ENCODE results near the gene SAMD14.

- TF ChIP-seq POLR2A (IDR thresholded peaks at IDR 0.05; ENCODE audit: low read length) (no peak), GATA1 (IDR thresholded peaks at IDR 0.05; ENCODE audit: low read depth, low read length) (no peak)
Measured at GRCh38 chr17:50155115-50155819, 25.3 kb upstream of the SAMD14 start.
